HepG2 (cell line): ENCODE results near the gene REEP2.

ENCODE experiments used
- CTCF ChIP-seq: sonication (generic); formaldehyde crosslinking; IDR thresholded peaks from 2 replicates; pipeline ENCODE4 v1.5.0; 2020; ENCODE audit warnings: mild to moderate bottlenecking, missing genetic modification reagents, moderate library complexity
- EZH2 ChIP-seq: conservative IDR thresholded peaks from 2 replicates; pipeline ENCODE4 v1.6.1; 2012; ENCODE audit warnings: mild to moderate bottlenecking, low read depth, low read length, moderate library complexity
- GTF2F1 ChIP-seq: fragments of 150-350 bp; IDR thresholded peaks from 2 replicates; pipeline ENCODE4 v1.6.1; 2014; ENCODE audit warnings: low read length
- KDM1A ChIP-seq: IDR thresholded peaks from 2 replicates; pipeline ENCODE4 v1.6.1; 2016; ENCODE audit warnings: missing compliant biosample characterization
- YEATS4 ChIP-seq: sonication (generic); formaldehyde crosslinking; IDR thresholded peaks from 2 replicates; pipeline ENCODE4 v1.4.0; 2020; ENCODE audit warnings: missing genetic modification reagents, borderline replicate concordance

DNA sequence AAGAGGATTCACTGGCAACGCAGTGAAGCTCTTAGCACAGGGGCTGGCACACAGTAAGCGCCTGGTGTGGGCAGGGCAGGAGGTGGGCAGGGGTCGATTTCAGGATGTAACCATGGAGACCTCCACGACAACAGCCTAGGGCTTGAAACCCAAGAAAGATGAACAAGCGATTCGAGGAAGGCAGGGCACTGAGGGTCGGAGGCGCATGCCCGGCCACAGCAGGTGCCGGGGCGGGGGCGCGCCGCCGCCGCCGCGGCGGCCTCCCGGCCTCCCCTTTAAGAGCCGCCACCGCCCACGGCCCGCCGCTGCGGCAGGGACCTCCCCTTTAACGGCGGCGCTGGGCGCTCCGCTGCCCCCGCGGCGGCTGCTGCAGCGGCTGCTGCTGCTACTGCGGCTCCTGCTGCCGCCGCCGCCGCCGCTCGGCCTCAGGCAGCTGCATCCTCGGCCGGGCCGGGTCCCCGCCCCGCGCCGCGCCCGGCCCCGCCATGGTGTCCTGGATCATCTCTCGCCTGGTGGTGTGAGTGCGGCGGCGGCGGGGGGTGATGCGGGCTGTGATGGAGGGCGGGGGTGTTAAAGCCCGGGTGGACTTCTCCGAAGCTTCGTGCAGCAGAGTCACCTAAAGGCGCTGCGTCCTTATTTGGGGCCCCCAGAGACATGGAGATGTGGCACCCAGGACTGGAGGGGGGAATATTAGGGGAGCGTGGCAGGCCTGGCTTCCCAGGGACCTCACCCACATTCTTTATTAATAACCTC is at the start of gene REEP2:
- TF ChIP-seq EZH2 (no peak), YEATS4 (CRISPR knock-in tag) (peak; percentile 35; the same call in 1 of the 2 replicates), KDM1A (CRISPR knock-in tag) (no peak), CTCF (CRISPR knock-in tag) (no peak), GTF2F1 (no peak)
